GM23338 (cell line): ENCODE measurements around the gene PAM16. TPM values are rescaled to one million over a fixed set of nuclear protein-coding genes. Genes with fewer than 3 reads are reported as not detected.

Experiments
- EZH2 ChIP-seq: fragments of 200-600 bp; sonication (generic); IDR thresholded peaks from one replicate; pipeline ENCODE4 v1.8.0; 2017; ENCODE audit warnings: antibody characterized with exemption, mild to moderate bottlenecking, low read depth; ENCODE audit not compliant: unreplicated experiment
- EZH2phosphoT487 ChIP-seq: fragments of 200-600 bp; sonication (generic); IDR thresholded peaks from one replicate; pipeline ENCODE4 v1.8.1; 2018; ENCODE audit warnings: antibody characterized with exemption; ENCODE audit not compliant: unreplicated experiment
- POLR2AphosphoS5 ChIP-seq: IDR thresholded peaks from 2 replicates; pipeline ENCODE4 v1.6.1; 2016; ENCODE audit warnings: antibody characterized with exemption, low read depth
- STAT1 ChIP-seq: IDR thresholded peaks from one replicate; pipeline ENCODE4 v1.6.1; 2016; ENCODE audit warnings: antibody characterized with exemption; ENCODE audit not compliant: unreplicated experiment
- polyA plus RNA-seq: library from polyadenylated mRNA; unstranded; fragments of >200 nt; fragmentation: Nextera tagmentation; extraction: Ambion mirVana; gene quantifications from 2 replicates; pipeline ENCODE4 v1.2.1, GENCODE V29; 2016
- total RNA-seq: library from RNA; depleted of rRNA; stranded (reverse); fragments of >200 nt; shearing (Covaris generic); gene quantifications from 2 replicates; pipeline ENCODE4 v1.2.3, GENCODE V29; 2014; rRNA removed
- TF ChIP-seq, protein P1 (sequence below): IDR thresholded peaks from one replicate; pipeline ENCODE4 v1.6.1; 2018; ENCODE audit warnings: antibody characterized with exemption; ENCODE audit not compliant: unreplicated experiment
- TF ChIP-seq, protein P2 (sequence below): IDR thresholded peaks from 2 replicates; pipeline ENCODE4 v1.6.1; 2016; ENCODE audit warnings: antibody characterized with exemption

Gene PAM16
- total and polyA plus RNA-seq, 2 experiments from 2014 or later = 84.1 to 283 TPM

DNA sequence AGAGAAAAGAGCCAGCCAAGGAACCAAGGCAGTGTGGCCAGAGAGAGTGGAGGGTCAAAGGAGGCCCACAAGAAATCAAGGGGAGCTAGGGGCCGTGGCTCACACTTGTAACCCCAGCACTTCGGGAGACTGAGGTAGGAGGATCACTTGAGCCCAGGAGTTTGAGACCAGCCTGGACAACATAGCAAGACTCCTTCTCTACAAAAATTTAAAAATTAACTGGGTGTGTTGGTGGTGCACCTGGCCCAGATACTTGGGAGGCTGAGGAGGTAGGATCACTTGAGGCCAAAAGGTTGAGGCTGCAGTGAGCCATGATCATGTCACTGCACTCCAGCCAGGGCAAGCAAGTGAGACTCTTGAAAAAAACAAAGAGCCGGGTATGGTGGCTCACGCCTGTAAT is 59.4 kb downstream of the PAM16 start (continued):
- TF ChIP-seq, protein P1, sequence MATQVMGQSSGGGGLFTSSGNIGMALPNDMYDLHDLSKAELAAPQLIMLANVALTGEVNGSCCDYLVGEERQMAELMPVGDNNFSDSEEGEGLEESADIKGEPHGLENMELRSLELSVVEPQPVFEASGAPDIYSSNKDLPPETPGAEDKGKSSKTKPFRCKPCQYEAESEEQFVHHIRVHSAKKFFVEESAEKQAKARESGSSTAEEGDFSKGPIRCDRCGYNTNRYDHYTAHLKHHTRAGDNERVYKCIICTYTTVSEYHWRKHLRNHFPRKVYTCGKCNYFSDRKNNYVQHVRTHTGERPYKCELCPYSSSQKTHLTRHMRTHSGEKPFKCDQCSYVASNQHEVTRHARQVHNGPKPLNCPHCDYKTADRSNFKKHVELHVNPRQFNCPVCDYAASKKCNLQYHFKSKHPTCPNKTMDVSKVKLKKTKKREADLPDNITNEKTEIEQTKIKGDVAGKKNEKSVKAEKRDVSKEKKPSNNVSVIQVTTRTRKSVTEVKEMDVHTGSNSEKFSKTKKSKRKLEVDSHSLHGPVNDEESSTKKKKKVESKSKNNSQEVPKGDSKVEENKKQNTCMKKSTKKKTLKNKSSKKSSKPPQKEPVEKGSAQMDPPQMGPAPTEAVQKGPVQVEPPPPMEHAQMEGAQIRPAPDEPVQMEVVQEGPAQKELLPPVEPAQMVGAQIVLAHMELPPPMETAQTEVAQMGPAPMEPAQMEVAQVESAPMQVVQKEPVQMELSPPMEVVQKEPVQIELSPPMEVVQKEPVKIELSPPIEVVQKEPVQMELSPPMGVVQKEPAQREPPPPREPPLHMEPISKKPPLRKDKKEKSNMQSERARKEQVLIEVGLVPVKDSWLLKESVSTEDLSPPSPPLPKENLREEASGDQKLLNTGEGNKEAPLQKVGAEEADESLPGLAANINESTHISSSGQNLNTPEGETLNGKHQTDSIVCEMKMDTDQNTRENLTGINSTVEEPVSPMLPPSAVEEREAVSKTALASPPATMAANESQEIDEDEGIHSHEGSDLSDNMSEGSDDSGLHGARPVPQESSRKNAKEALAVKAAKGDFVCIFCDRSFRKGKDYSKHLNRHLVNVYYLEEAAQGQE = no peak
- TF ChIP-seq STAT1 (no peak), EZH2phosphoT487 (no peak), EZH2 (no peak), POLR2AphosphoS5 (no peak)
- TF ChIP-seq, protein P2, sequence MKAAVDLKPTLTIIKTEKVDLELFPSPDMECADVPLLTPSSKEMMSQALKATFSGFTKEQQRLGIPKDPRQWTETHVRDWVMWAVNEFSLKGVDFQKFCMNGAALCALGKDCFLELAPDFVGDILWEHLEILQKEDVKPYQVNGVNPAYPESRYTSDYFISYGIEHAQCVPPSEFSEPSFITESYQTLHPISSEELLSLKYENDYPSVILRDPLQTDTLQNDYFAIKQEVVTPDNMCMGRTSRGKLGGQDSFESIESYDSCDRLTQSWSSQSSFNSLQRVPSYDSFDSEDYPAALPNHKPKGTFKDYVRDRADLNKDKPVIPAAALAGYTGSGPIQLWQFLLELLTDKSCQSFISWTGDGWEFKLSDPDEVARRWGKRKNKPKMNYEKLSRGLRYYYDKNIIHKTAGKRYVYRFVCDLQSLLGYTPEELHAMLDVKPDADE = no peak

Other genes starting within 250 kb of the PAM16 start
- 18.3 and 21.0 TPM in 2 replicates for gene ADCY9, start 234.9 kb downstream of the PAM16 start, total RNA-seq
- gene ADCY9, start 234.9 kb downstream of the PAM16 start, polyA plus RNA-seq = 1.8 and 2.2 TPM in 2 replicates
- not detected in 2 replicates for gene SRL, start 109.2 kb downstream of the PAM16 start, total RNA-seq
- not detected in 2 replicates for gene SRL, start 109.2 kb downstream of the PAM16 start, polyA plus RNA-seq
- gene TFAP4, start 78.3 kb downstream of the PAM16 start, total RNA-seq = 19.3 and 20.7 TPM in 2 replicates
- 8.6 and 9.6 TPM in 2 replicates for gene TFAP4, start 78.3 kb downstream of the PAM16 start, polyA plus RNA-seq
- 9.0 and 10.2 TPM in 2 replicates for gene GLIS2, start 35.3 kb downstream of the PAM16 start, total RNA-seq
- 8.2 and 8.8 TPM in 2 replicates for gene GLIS2, start 35.3 kb downstream of the PAM16 start, polyA plus RNA-seq
- gene VASN, start 20.5 kb upstream of the PAM16 start, total RNA-seq = 15.5 and 16.9 TPM in 2 replicates
- gene VASN, start 20.5 kb upstream of the PAM16 start, polyA plus RNA-seq = 7.1 and 8.0 TPM in 2 replicates
- gene CORO7, start 65.3 kb upstream of the PAM16 start, total RNA-seq = 40.5 and 46.4 TPM in 2 replicates
- gene CORO7, start 65.3 kb upstream of the PAM16 start, polyA plus RNA-seq = 14.2 and 19.1 TPM in 2 replicates
- gene DNAJA3, start 74.5 kb upstream of the PAM16 start, total RNA-seq = 75.5 and 75.9 TPM in 2 replicates
- gene DNAJA3, start 74.5 kb upstream of the PAM16 start, polyA plus RNA-seq = 46.6 and 56.3 TPM in 2 replicates
- gene NMRAL1, start 123.3 kb upstream of the PAM16 start, total RNA-seq = 51.8 and 61.7 TPM in 2 replicates
- gene NMRAL1, start 123.3 kb upstream of the PAM16 start, polyA plus RNA-seq = 50.4 and 50.7 TPM in 2 replicates
- gene HMOX2, start 125.1 kb upstream of the PAM16 start, total RNA-seq = 30.1 and 33.0 TPM in 2 replicates
- gene HMOX2, start 125.1 kb upstream of the PAM16 start, polyA plus RNA-seq = 38.1 and 40.9 TPM in 2 replicates
- gene CDIP1, start 187.5 kb upstream of the PAM16 start, total RNA-seq = 56.3 and 57.6 TPM in 2 replicates
- gene CDIP1, start 187.5 kb upstream of the PAM16 start, polyA plus RNA-seq = 38.2 and 39.2 TPM in 2 replicates
- gene C16orf96, start 205.0 kb upstream of the PAM16 start, total RNA-seq = 1.2 and 2.2 TPM in 2 replicates
- gene C16orf96, start 205.0 kb upstream of the PAM16 start, polyA plus RNA-seq = 0.09 and 0.37 TPM in 2 replicates